ENCODE measurements around the gene PWP1.
"Not testable (repeated sequence)": the region's sequence is repeated elsewhere in the genome, so short reads cannot be mapped to it uniquely, and the experiment has no call there.

The PWP1 gene

DNA sequence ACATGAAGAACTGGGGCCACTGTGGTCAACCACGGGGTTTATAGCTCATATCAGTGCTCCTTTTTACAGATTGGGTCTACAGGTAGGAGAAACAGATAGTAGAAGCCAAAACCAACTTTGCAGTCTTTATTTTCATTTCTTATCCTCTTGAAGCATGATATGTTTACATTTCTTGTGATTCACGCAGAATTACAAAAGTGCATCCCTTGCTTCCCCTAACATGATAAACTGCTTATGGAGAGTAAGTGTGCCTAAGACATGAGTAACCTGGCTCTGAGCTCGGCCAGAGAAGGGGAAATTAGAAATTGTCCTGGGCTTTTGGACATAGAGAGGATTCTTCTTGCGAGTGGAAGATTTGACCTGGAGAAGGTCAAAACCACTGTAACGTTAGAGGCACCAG lies 18.4 kb downstream of the PWP1 start:
- Histone ChIP-seq H3K27me3 (replicated peaks; ENCODE audit: insufficient read depth, low read length) (no peaks in the 10 kb centered on the region), H3K4me1 (ENCODE audit: low read length) (no peaks in the 10 kb centered on the region), H2AFZ (ENCODE audit: low read length) (no peak overlapping the region), H3K9ac (ENCODE audit: low read length) (no peak overlapping the region), H3K4me3 (ENCODE audit: low read length) (no peak overlapping the region), H3K79me2 (ENCODE audit: low read length) (no peaks in the 10 kb centered on the region), H3K4me2 (ENCODE audit: low read depth, low read length) (no peak overlapping the region), H3K36me3 (replicated peaks; ENCODE audit: insufficient read depth, low read length) (peaks cover 19% of the 10 kb centered on the region), H3K9me2 (replicated peaks; ENCODE audit: insufficient read depth, low read length) (no peaks in the 10 kb centered on the region), H3F3A (ENCODE audit: insufficient read depth, low read length) (no peaks in the 10 kb centered on the region), H4K20me1 (ENCODE audit: insufficient read depth, low read length) (no peaks in the 10 kb centered on the region), H3K27ac (ENCODE audit: low read length) (no peak overlapping the region), H3K9me3 (replicated peaks; ENCODE audit: insufficient read depth, low read length) (no peaks in the 10 kb centered on the region)
- DNase-seq, result no peak
- TF ChIP-seq, protein P1, sequence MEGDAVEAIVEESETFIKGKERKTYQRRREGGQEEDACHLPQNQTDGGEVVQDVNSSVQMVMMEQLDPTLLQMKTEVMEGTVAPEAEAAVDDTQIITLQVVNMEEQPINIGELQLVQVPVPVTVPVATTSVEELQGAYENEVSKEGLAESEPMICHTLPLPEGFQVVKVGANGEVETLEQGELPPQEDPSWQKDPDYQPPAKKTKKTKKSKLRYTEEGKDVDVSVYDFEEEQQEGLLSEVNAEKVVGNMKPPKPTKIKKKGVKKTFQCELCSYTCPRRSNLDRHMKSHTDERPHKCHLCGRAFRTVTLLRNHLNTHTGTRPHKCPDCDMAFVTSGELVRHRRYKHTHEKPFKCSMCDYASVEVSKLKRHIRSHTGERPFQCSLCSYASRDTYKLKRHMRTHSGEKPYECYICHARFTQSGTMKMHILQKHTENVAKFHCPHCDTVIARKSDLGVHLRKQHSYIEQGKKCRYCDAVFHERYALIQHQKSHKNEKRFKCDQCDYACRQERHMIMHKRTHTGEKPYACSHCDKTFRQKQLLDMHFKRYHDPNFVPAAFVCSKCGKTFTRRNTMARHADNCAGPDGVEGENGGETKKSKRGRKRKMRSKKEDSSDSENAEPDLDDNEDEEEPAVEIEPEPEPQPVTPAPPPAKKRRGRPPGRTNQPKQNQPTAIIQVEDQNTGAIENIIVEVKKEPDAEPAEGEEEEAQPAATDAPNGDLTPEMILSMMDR (IDR thresholded peaks at IDR 0.05; ENCODE audit: low read length), result no peak
- TF ChIP-seq EZH2 (optimal IDR thresholded peaks at IDR 0.05; ENCODE audit: low read depth, low read length), result no peak
- no peak for TF ChIP-seq EZH2phosphoT487 (IDR thresholded peaks at IDR 0.05; ENCODE audit: low read length)

DNA sequence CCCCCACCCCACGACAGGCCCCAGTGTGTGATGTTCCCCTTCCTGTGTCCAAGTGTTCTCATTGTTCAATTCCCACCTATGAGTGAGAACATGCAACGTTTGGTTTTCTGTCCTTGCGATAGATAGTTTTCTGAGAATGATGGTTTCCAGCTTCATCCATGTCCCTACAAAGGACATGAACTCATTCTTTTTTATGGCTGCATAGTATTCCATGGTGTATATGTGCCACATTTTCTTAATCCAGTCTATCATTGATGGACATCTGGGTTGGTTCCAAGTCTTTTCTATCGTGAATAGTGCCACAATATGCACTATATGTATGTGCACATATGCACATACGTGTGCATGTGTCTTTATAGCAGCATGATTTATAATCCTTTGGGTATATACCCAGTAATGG lies 19.9 kb downstream of the PWP1 start:
- H3K4me1 ChIP-seq (ENCODE audit: low read length); H4K20me1 ChIP-seq (ENCODE audit: insufficient read depth, low read length): not testable (repeated sequence)

DNA sequence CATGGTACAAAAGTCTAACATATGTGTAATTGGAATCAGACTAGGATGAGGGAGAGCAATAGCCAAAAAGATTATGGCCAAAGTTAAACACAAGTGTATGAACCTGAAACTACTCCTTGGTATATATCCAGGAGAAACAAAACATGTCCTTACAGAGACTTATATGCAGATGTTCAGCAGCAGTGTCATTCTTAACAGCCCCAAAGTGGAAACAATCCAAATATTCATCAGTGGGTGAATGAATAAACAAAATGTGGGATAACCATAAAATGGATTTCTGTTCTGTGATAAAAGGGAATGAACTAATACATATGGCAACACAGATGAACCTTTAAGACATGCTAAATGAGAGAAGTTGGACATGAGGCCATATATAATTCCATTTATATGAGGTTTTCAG lies 30.2 kb downstream of the PWP1 start:
- no peak overlapping the region for H3K4me3 ChIP-seq (ENCODE audit: low read length)
- H3K9me2 ChIP-seq (replicated peaks; ENCODE audit: insufficient read depth, low read length), result no peaks in the 10 kb centered on the region
- no peak for TF ChIP-seq EZH2phosphoT487 (IDR thresholded peaks at IDR 0.05; ENCODE audit: low read length)
- TF ChIP-seq EZH2 (optimal IDR thresholded peaks at IDR 0.05; ENCODE audit: low read depth, low read length), result no peak
- TF ChIP-seq, protein P1 (IDR thresholded peaks at IDR 0.05; ENCODE audit: low read length), result no peak
- no peaks in the 10 kb centered on the region for H3K79me2 ChIP-seq (ENCODE audit: low read length)
- H3K4me2 ChIP-seq (ENCODE audit: low read depth, low read length), result no peak overlapping the region
- no peak overlapping the region for H2AFZ ChIP-seq (ENCODE audit: low read length)
- DNase-seq, result no peak
- H3F3A ChIP-seq (ENCODE audit: insufficient read depth, low read length), result no peaks in the 10 kb centered on the region
- no peaks in the 10 kb centered on the region for H3K4me1 ChIP-seq (ENCODE audit: low read length)
- H3K27ac ChIP-seq (ENCODE audit: low read length), result no peak overlapping the region
- no peaks in the 10 kb centered on the region; the same call in 1 of the 2 replicates for H3K36me3 ChIP-seq (replicated peaks; ENCODE audit: insufficient read depth, low read length)
- no peak overlapping the region for H3K9ac ChIP-seq (ENCODE audit: low read length)
- H3K27me3 ChIP-seq (replicated peaks; ENCODE audit: insufficient read depth, low read length), result no peaks in the 10 kb centered on the region
- no peaks in the 10 kb centered on the region for H3K9me3 ChIP-seq (replicated peaks; ENCODE audit: insufficient read depth, low read length)
- no peaks in the 10 kb centered on the region for H4K20me1 ChIP-seq (ENCODE audit: insufficient read depth, low read length)

More for the DNA sequence above, 19.9 kb downstream of the PWP1 start:
- not testable (repeated sequence) for H3K9ac ChIP-seq (ENCODE audit: low read length); H3K4me2 ChIP-seq (ENCODE audit: low read depth, low read length); H3F3A ChIP-seq (ENCODE audit: insufficient read depth, low read length); DNase-seq; H3K27ac ChIP-seq (ENCODE audit: low read length); H3K4me3 ChIP-seq (ENCODE audit: low read length); H3K27me3 ChIP-seq (replicated peaks; ENCODE audit: insufficient read depth, low read length); H3K79me2 ChIP-seq (ENCODE audit: low read length); H3K9me2 ChIP-seq (replicated peaks; ENCODE audit: insufficient read depth, low read length); H3K9me3 ChIP-seq (replicated peaks; ENCODE audit: insufficient read depth, low read length); H2AFZ ChIP-seq (ENCODE audit: low read length)
- peaks cover 27% of the 10 kb centered on the region for H3K36me3 ChIP-seq (replicated peaks; ENCODE audit: insufficient read depth, low read length)

DNA sequence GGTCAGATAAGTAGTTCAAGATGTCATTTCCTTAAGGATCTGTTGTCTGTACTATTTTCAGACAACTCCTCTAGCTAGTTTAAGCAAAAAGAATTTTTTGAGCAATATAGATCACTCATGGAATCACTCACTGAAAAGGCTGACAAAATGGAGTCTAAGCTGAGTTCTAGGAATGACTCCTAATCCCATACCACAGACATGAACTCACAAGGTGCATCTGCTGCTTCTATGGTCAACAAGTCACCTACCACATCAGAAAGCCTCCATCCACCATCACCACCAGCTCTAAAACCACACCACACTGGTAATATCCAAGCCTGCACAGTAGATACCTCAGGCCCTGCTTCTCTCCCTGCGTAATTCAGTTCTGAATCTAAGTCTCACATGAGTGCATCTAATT lies 33.0 kb downstream of the PWP1 start:
- H3K9me3 ChIP-seq (replicated peaks; ENCODE audit: insufficient read depth, low read length), result no peaks in the 10 kb centered on the region
- H3K4me3 ChIP-seq (ENCODE audit: low read length), result no peak overlapping the region
- no peak overlapping the region for H3K4me2 ChIP-seq (ENCODE audit: low read depth, low read length)
- no peaks in the 10 kb centered on the region for H3K36me3 ChIP-seq (replicated peaks; ENCODE audit: insufficient read depth, low read length)
- H3K79me2 ChIP-seq (ENCODE audit: low read length), result no peaks in the 10 kb centered on the region
- TF ChIP-seq EZH2 (optimal IDR thresholded peaks at IDR 0.05; ENCODE audit: low read depth, low read length), result no peak
- TF ChIP-seq, protein P1 (IDR thresholded peaks at IDR 0.05; ENCODE audit: low read length), result no peak
- no peak for TF ChIP-seq EZH2phosphoT487 (IDR thresholded peaks at IDR 0.05; ENCODE audit: low read length)
- H3K27me3 ChIP-seq (replicated peaks; ENCODE audit: insufficient read depth, low read length), result no peaks in the 10 kb centered on the region
- no peaks in the 10 kb centered on the region for H3K9me2 ChIP-seq (replicated peaks; ENCODE audit: insufficient read depth, low read length)
- DNase-seq, result no peak
- no peak overlapping the region for H2AFZ ChIP-seq (ENCODE audit: low read length)
- H3F3A ChIP-seq (ENCODE audit: insufficient read depth, low read length), result no peaks in the 10 kb centered on the region
- no peaks in the 10 kb centered on the region for H4K20me1 ChIP-seq (ENCODE audit: insufficient read depth, low read length)
- H3K9ac ChIP-seq (ENCODE audit: low read length), result no peak overlapping the region
- H3K4me1 ChIP-seq (ENCODE audit: low read length), result no peaks in the 10 kb centered on the region
- no peak overlapping the region for H3K27ac ChIP-seq (ENCODE audit: low read length)

DNA sequence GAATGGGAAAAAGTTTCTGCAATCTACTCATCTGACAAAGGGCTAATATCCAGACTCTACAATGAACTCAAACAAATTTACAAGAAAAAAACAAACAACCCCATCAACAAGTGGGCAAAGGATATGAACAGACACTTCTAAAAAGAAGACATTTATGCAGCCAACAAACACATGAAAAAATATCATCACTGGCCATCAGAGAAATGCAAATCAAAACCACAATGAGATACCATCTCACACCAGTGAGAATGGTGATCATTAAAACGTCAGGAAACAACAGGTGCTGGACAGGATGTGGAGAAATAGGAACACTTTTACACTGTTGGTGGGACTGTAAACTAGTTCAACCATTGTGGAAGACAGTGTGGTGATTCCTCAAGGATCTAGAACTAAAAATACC lies 41.7 kb downstream of the PWP1 start:
- not testable (repeated sequence) for H3F3A ChIP-seq (ENCODE audit: insufficient read depth, low read length); H3K9me3 ChIP-seq (replicated peaks; ENCODE audit: insufficient read depth, low read length); H4K20me1 ChIP-seq (ENCODE audit: insufficient read depth, low read length); H3K4me3 ChIP-seq (ENCODE audit: low read length); H3K27ac ChIP-seq (ENCODE audit: low read length); H3K79me2 ChIP-seq (ENCODE audit: low read length); H3K4me1 ChIP-seq (ENCODE audit: low read length); H3K9ac ChIP-seq (ENCODE audit: low read length); H2AFZ ChIP-seq (ENCODE audit: low read length); H3K9me2 ChIP-seq (replicated peaks; ENCODE audit: insufficient read depth, low read length); H3K36me3 ChIP-seq (replicated peaks; ENCODE audit: insufficient read depth, low read length); H3K4me2 ChIP-seq (ENCODE audit: low read depth, low read length); DNase-seq; H3K27me3 ChIP-seq (replicated peaks; ENCODE audit: insufficient read depth, low read length)

DNA sequence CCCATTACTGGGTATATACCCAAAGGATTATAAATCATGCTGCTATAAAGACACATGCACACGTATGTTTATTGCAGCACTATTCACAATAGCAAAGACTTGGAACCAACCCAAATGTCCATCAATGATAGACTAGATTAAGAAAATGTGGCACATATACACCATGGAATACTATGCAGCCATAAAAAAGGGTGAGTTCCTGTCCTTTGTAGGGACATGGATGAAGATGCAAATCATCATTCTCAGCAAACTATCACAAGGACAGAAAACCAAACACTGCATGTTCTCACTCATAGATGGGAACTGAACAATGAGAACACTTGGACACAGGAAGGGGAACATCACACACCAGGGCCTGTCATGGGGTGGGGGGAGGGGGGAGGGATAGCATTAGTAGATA lies 42.1 kb downstream of the PWP1 start:
- H3K79me2 ChIP-seq (ENCODE audit: low read length); H3F3A ChIP-seq (ENCODE audit: insufficient read depth, low read length); H3K9me3 ChIP-seq (replicated peaks; ENCODE audit: insufficient read depth, low read length); H3K4me3 ChIP-seq (ENCODE audit: low read length); H3K4me1 ChIP-seq (ENCODE audit: low read length); H3K4me2 ChIP-seq (ENCODE audit: low read depth, low read length); H3K27me3 ChIP-seq (replicated peaks; ENCODE audit: insufficient read depth, low read length); H3K27ac ChIP-seq (ENCODE audit: low read length); H3K9ac ChIP-seq (ENCODE audit: low read length); H4K20me1 ChIP-seq (ENCODE audit: insufficient read depth, low read length); H3K9me2 ChIP-seq (replicated peaks; ENCODE audit: insufficient read depth, low read length); DNase-seq; H3K36me3 ChIP-seq (replicated peaks; ENCODE audit: insufficient read depth, low read length); H2AFZ ChIP-seq (ENCODE audit: low read length): not testable (repeated sequence)

Data from MM.1S (cell line).